Measurements from ENCODE around the gene PREB.

DNA sequence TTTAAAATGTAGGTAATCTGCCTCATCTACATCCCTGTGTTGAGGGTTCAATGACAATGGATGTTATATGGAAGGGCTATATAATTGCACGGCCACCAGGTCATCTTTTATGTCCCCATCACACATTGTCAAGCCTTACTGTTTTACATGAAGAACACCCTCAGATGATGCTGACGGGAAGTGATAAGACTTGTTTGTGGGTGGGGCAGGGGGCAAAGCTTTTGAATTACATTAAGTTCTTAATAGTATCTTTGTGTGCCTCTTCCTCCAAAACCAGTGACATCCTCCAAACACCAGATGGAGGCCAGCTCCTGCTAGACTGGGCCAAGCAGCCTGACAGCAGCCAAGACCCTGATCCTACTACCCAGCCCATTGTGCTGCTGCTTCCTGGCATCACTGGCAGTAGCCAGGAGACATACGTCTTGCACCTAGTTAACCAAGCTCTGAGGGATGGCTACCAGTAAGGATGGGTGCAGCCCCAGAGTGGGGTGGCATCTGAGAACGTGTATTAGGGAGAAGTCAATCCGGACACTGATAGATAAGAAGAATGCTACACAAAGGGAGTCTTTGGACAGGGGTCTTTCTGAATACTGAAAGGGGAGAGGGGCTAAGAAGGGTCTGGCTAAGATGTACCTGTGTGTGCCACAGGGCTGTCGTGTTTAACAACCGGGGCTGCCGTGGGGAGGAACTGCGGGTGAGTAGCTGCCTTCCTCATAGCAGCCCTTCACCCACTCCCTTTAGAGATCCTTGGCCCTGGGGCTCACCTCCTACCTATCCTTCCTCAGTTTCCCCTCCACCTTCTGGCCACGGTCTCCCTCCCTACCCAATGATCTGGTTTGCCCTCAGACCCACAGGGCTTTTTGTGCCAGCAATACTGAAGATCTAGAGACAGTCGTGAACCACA lies 5.5 kb downstream of the PREB start:
- no peak for TF ChIP-seq TAF1 (CRISPR knock-in tag; IDR thresholded peaks at IDR 0.05)
- TF ChIP-seq RAD21 (CRISPR knock-in tag; IDR thresholded peaks at IDR 0.05): no peak
- no peak for TF ChIP-seq ZNF20 (CRISPR knock-in tag; IDR thresholded peaks at IDR 0.05)
- peak; percentile 32 for TF ChIP-seq POLR2AphosphoS5 (IDR thresholded peaks at IDR 0.05; ENCODE audit: low read depth, low read length)
- TF ChIP-seq NFKBIZ (CRISPR knock-in tag; IDR thresholded peaks at IDR 0.05): no peak
- TF ChIP-seq EP300 (IDR thresholded peaks at IDR 0.05; ENCODE audit: low read depth in 2 of 2, low read length in 2 of 2): no peak
- TF ChIP-seq EP300 (CRISPR knock-in tag; IDR thresholded peaks at IDR 0.05; ENCODE audit: borderline replicate concordance): no peak
- TF ChIP-seq, protein P1, sequence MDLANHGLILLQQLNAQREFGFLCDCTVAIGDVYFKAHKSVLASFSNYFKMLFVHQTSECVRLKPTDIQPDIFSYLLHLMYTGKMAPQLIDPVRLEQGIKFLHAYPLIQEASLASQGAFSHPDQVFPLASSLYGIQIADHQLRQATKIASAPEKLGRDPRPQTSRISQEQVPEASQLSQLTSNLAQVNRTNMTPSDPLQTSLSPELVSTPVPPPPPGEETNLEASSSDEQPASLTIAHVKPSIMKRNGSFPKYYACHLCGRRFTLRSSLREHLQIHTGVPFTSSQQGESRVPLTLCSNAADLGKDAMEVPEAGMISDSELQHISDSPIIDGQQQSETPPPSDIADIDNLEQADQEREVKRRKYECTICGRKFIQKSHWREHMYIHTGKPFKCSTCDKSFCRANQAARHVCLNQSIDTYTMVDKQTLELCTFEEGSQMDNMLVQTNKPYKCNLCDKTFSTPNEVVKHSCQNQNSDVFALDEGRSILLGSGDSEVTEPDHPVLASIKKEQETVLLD (CRISPR knock-in tag; IDR thresholded peaks at IDR 0.05; ENCODE audit: low read depth): no peak

Measured in HepG2 (cell line).